Neural progenitor cell (in vitro differentiated cells): ENCODE data around the gene MILR1. TPM values are rescaled to one million over a fixed set of nuclear protein-coding genes. Genes with fewer than 3 reads are reported as not detected.

Experiments used
- DNase-seq: peaks from one replicate; pipeline ENCODE4 v3.0.0-alpha.2; 2016; ENCODE audit warnings: low spot score
- H2AFZ ChIP-seq: fragments of 200-600 bp; sonication (generic); replicated peaks from 2 replicates; pipeline ENCODE4 v1.6.1; 2016; ENCODE audit warnings: antibody characterized with exemption
- H3F3A ChIP-seq: fragments of 200-600 bp; sonication (generic); 2 replicates; pipeline ENCODE4 v1.6.1; 2016; ENCODE audit warnings: antibody characterized with exemption, low read depth
- H3K27ac ChIP-seq: fragments of 200-600 bp; sonication (generic); 2 replicates; pipeline ENCODE4 v1.5.1; 2016; ENCODE audit warnings: mild to moderate bottlenecking
- H3K27me3 ChIP-seq: fragments of 200-600 bp; sonication (generic); 2 replicates; pipeline ENCODE4 v1.6.1; 2016; ENCODE audit warnings: mild to moderate bottlenecking, moderate library complexity
- H3K36me3 ChIP-seq: fragments of 200-600 bp; sonication (generic); 2 replicates; pipeline ENCODE4 v1.5.1; 2016
- H3K4me1 ChIP-seq: fragments of 200-600 bp; sonication (generic); 2 replicates; pipeline ENCODE4 v1.6.1; 2016; ENCODE audit warnings: mixed run types
- H3K4me2 ChIP-seq: fragments of 200-600 bp; sonication (generic); 2 replicates; pipeline ENCODE4 v1.6.1; 2016
- H3K4me3 ChIP-seq: fragments of 200-600 bp; sonication (generic); 2 replicates; pipeline ENCODE4 v1.5.1; 2016
- H3K79me2 ChIP-seq: fragments of 200-600 bp; sonication (generic); 2 replicates; pipeline ENCODE4 v1.6.1; 2016; ENCODE audit warnings: low read depth
- H3K9ac ChIP-seq: fragments of 200-600 bp; sonication (generic); 2 replicates; pipeline ENCODE4 v1.6.1; 2016
- H3K9me3 ChIP-seq: fragments of 200-600 bp; sonication (generic); 2 replicates; pipeline ENCODE4 v1.5.1; 2016; ENCODE audit warnings: low read depth
- H4K20me1 ChIP-seq: fragments of 200-600 bp; sonication (generic); 2 replicates; pipeline ENCODE4 v1.6.1; 2016; ENCODE audit warnings: low read depth
- H3K27ac Mint-ChIP-seq: 3 replicates; pipeline ENCODE4 v1.8.0; 2021; ENCODE audit warnings: mixed read lengths
- H3K27me3 Mint-ChIP-seq: 2 replicates; pipeline ENCODE4 v1.8.0; 2022; ENCODE audit warnings: low read depth, mild to moderate bottlenecking, inconsistent platforms, moderate library complexity, mixed read lengths; ENCODE audit not compliant: insufficient read depth
- H3K36me3 Mint-ChIP-seq: 3 replicates; pipeline ENCODE4 v1.8.0; 2021; ENCODE audit warnings: mixed read lengths
- H3K4me1 Mint-ChIP-seq: 3 replicates; pipeline ENCODE4 v1.8.0; 2021; ENCODE audit warnings: mixed read lengths
- H3K4me3 Mint-ChIP-seq: 3 replicates; pipeline ENCODE4 v1.8.0; 2021; ENCODE audit warnings: mild to moderate bottlenecking, moderate library complexity, mixed read lengths
- H3K9me3 Mint-ChIP-seq: 3 replicates; pipeline ENCODE4 v1.8.0; 2020; ENCODE audit warnings: mixed read lengths
- CTCF ChIP-seq: fragments of 200-600 bp; sonication (generic); IDR thresholded peaks from 2 replicates; pipeline ENCODE4 v1.5.1; 2017; ENCODE audit warnings: antibody characterized with exemption, mild to moderate bottlenecking
- EZH2 ChIP-seq: fragments of 200-600 bp; sonication (generic); IDR thresholded peaks from 2 replicates; pipeline ENCODE4 v1.6.1; 2017; ENCODE audit warnings: antibody characterized with exemption, mild to moderate bottlenecking, moderate library complexity
- EZH2phosphoT487 ChIP-seq: fragments of 200-600 bp; sonication (generic); IDR thresholded peaks from 2 replicates; pipeline ENCODE4 v1.6.1; 2017; ENCODE audit warnings: antibody characterized with exemption
- total RNA-seq: library from RNA; depleted of rRNA; stranded (reverse); fragments of >200 nt; gene quantifications from 2 replicates; pipeline ENCODE4 v1.2.3, GENCODE V29; 2015; ENCODE audit warnings: low replicate concordance

MILR1 gene
- total RNA-seq, 1 donor from 2014 or later, result not detected

GRCh38 chr17:64506576-64507412, 57.9 kb downstream of the MILR1 start, which contains the start of gene CEP95:
Gene CEP95, plus strand, starts transcription at chr17:64506977. Its CDS starts 121 bp downstream, at chr17:64507098.
- H3K27me3 Mint-ChIP-seq, result peaks cover 12% of the 10 kb centered on the region
- H3K4me3 ChIP-seq, result peak within 1 kb of the TSS; percentile 93
- peaks cover 20% of the 10 kb centered on the region for H3K4me1 ChIP-seq
- H3K27me3 ChIP-seq, result no peaks in the 10 kb centered on the region
- H3K27ac Mint-ChIP-seq, result peak within 1 kb of the TSS; percentile 100
- peaks cover 30% of the 10 kb centered on the region for H3K4me1 Mint-ChIP-seq
- H3K9me3 ChIP-seq, result no peaks in the 10 kb centered on the region
- peaks cover 33% of the 10 kb centered on the region for H3K36me3 ChIP-seq
- H3K79me2 ChIP-seq, result peaks cover 93% of the 10 kb centered on the region
- peak within 1 kb of the TSS; percentile 100 for H3K9ac ChIP-seq
- peak within 1 kb of the TSS; percentile 100 for H3K4me3 Mint-ChIP-seq
- H3K36me3 Mint-ChIP-seq, result peaks cover 44% of the 10 kb centered on the region
- peak within 1 kb of the TSS; percentile 79 for H2AFZ ChIP-seq
- no peaks in the 10 kb centered on the region for H3K9me3 Mint-ChIP-seq
- TF ChIP-seq CTCF, result no peak
- TF ChIP-seq EZH2, result peak; percentile 19
- no peak for TF ChIP-seq EZH2phosphoT487
- peak within 1 kb of the TSS; percentile 96 for H3K4me2 ChIP-seq
- H4K20me1 ChIP-seq, result peaks cover 61% of the 10 kb centered on the region
- peaks cover 48% of the 10 kb centered on the region for H3F3A ChIP-seq
- peak; percentile 96 for DNase-seq
- H3K27ac ChIP-seq, result peak within 1 kb of the TSS; percentile 96

- H3K4me1 ChIP-seq, result peaks cover 20% of the 10 kb centered on the region
- Mint-ChIP-seq H3K4me1 (peaks cover 28% of the 10 kb centered on the region), H3K27ac (peak overlapping the region; percentile 99), H3K9me3 (no peaks in the 10 kb centered on the region), H3K36me3 (peaks cover 41% of the 10 kb centered on the region), H3K4me3 (peak overlapping the region; percentile 100), H3K27me3 (peaks cover 12% of the 10 kb centered on the region)
- peak overlapping the region; percentile 93 for H3K4me3 ChIP-seq
- H3K27me3 ChIP-seq, result no peaks in the 10 kb centered on the region
- H3K4me2 ChIP-seq, result peak overlapping the region; percentile 96
- H4K20me1 ChIP-seq, result peaks cover 55% of the 10 kb centered on the region
- H3F3A ChIP-seq, result peaks cover 42% of the 10 kb centered on the region
- no peaks in the 10 kb centered on the region for H3K9me3 ChIP-seq
- peak overlapping the region; percentile 79 for H2AFZ ChIP-seq
- no peak for TF ChIP-seq EZH2
- peak; percentile 54 for TF ChIP-seq CTCF
- peak overlapping the region; percentile 96 for H3K27ac ChIP-seq
- peak overlapping the region; percentile 100 for H3K9ac ChIP-seq
- peaks cover 30% of the 10 kb centered on the region for H3K36me3 ChIP-seq
- DNase-seq, result peak; percentile 86
- H3K79me2 ChIP-seq, result peaks cover 93% of the 10 kb centered on the region
Measured at GRCh38 chr17:64507413-64507782, 58.5 kb downstream of the MILR1 start.

DNA sequence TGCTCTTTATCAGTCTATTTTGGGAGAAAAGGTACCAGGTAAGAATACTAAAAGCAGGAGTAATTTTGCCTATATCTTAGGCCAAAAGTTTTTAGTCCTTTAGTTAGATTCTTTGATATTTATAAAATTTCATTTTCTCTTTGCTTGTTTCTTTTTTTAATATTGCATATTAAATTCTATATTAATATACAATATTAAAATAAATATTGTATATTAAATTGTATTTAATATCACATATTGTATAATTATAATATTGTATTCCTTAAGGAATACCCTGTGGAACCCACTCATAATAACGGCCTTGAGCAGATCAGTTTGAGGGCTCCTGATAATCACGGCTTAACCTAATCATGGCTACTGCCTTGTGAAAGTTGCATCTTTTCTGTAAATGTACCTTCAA, 59.8 kb downstream of the MILR1 start:
- Histone ChIP-seq H3K36me3 (peaks cover 29% of the 10 kb centered on the region), H3K79me2 (peaks cover 93% of the 10 kb centered on the region), H3K27ac (no peak overlapping the region), H3F3A (peaks cover 29% of the 10 kb centered on the region), H3K9ac (no peak overlapping the region), H3K27me3 (no peaks in the 10 kb centered on the region), H3K4me2 (peak overlapping the region; percentile 96), H4K20me1 (peaks cover 47% of the 10 kb centered on the region), H3K9me3 (no peaks in the 10 kb centered on the region), H3K4me1 (peaks cover 17% of the 10 kb centered on the region), H3K4me3 (peak overlapping the region; percentile 93), H2AFZ (no peak overlapping the region)
- Mint-ChIP-seq H3K27ac (no peak overlapping the region), H3K4me3 (peak overlapping the region; percentile 100), H3K9me3 (no peaks in the 10 kb centered on the region), H3K36me3 (peaks cover 32% of the 10 kb centered on the region), H3K27me3 (peaks cover 12% of the 10 kb centered on the region), H3K4me1 (peaks cover 28% of the 10 kb centered on the region)
- DNase-seq, result no peak
- TF ChIP-seq CTCF, result no peak
- TF ChIP-seq EZH2phosphoT487, result no peak
- no peak for TF ChIP-seq EZH2
